Natural killer cell (primary cell): Measurements from ENCODE around the gene CPT1B. TPM values are rescaled to one million over a fixed set of nuclear protein-coding genes. Genes with fewer than 3 reads are reported as not detected.

Experiments
- ATAC-seq, 3 donors: fragments of 150-1000 bp in 2 of 3; fragments of 200-7000 bp in 1 of 3; cut with Tn5 transposase; 1 replicate in 1 of 3; 2 replicates in 2 of 3; pipeline ENCODE4 v1.10.0; 2021; ENCODE audit warnings: mild to moderate bottlenecking in 2 of 3, moderate library complexity in 2 of 3
- DNase-seq, 2 donors: peaks; one replicate each; pipeline versions ENCODE4 v3.0.0 to v3.0.0-alpha.2; 2013 to 2021; ENCODE audit warnings: mixed read lengths in 1 of 2
- H3K27ac ChIP-seq: one replicate; pipeline ENCODE4 v1.5.1; 2013; ENCODE audit warnings: mild to moderate bottlenecking, low read length
- H3K27me3 ChIP-seq: one replicate; pipeline ENCODE4 v1.6.1; 2013; ENCODE audit warnings: low read length; ENCODE audit not compliant: control insufficient read depth, insufficient read depth
- H3K36me3 ChIP-seq: one replicate; pipeline ENCODE4 v1.6.1; 2013; ENCODE audit warnings: low read length; ENCODE audit not compliant: control insufficient read depth, insufficient read depth
- H3K4me1 ChIP-seq: one replicate; pipeline ENCODE4 v1.6.1; 2013; ENCODE audit warnings: low read length; ENCODE audit not compliant: control insufficient read depth, insufficient read depth
- H3K4me3 ChIP-seq: one replicate; pipeline ENCODE4 v1.5.1; 2013; ENCODE audit warnings: low read length
- H3K9me3 ChIP-seq: one replicate; pipeline ENCODE4 v1.6.1; 2013; ENCODE audit warnings: low read length; ENCODE audit not compliant: control insufficient read depth, insufficient read depth
- H3K27ac Mint-ChIP-seq, 2 donors: one replicate each; pipeline ENCODE4 v1.8.0; 2022; ENCODE audit warnings: mild to moderate bottlenecking in 2 of 2, mixed read lengths in 2 of 2, moderate library complexity in 1 of 2
- H3K27me3 Mint-ChIP-seq, 2 donors: one replicate each; pipeline ENCODE4 v1.8.0; 2022; ENCODE audit warnings: low read depth in 2 of 2, mixed read lengths in 2 of 2
- H3K36me3 Mint-ChIP-seq: one replicate; pipeline ENCODE4 v1.8.0; 2022; ENCODE audit warnings: mixed read lengths
- H3K4me1 Mint-ChIP-seq, 2 donors: one replicate each; pipeline ENCODE4 v1.8.0; 2022; ENCODE audit warnings: mixed read lengths in 2 of 2
- H3K4me3 Mint-ChIP-seq: one replicate; pipeline ENCODE4 v1.8.0; 2022; ENCODE audit warnings: mild to moderate bottlenecking, moderate library complexity, mixed read lengths
- H3K9me3 Mint-ChIP-seq, 2 donors: one replicate each; pipeline ENCODE4 v1.8.0; 2022; ENCODE audit warnings: mixed read lengths in 2 of 2
- CTCF ChIP-seq: fragments of 200-600 bp; IDR thresholded peaks from one replicate; pipeline ENCODE4 v1.8.0; 2022; ENCODE audit warnings: antibody characterized with exemption
- WGBS: methylation state at CpG from one replicate; pipeline ENCODE4 v1.1.7; 2013; ENCODE audit warnings: missing lambda C conversion rate; ENCODE audit not compliant: insufficient coverage; 5-methylcytosine and 5-hydroxymethylcytosine counted together
- intact Hi-C: fragments of 100-400 bp; cut with micrococcal nuclease; formaldehyde crosslinking; loops from one replicate; pipeline ENCODE4 v1.14.2; 2022
- total RNA-seq, 4 donors: library from RNA; stranded (reverse); fragments of 120-200 nt in 1 of 4; gene quantifications; one replicate each; pipeline versions ENCODE4 v1.2.3 to v1.2.4, GENCODE V29; 2013 to 2022

Gene CPT1B
- total RNA-seq, 3 donors from 2014 or later (not counting 1 experiment from before 2014, with no cell fraction given) = 53.1 to 75.7 (median 55.5) TPM

- ATAC-seq = no peak
- Mint-ChIP-seq H3K4me3 (no peak overlapping the region), H3K27ac (peak overlapping the region in 1 of 2 donors; percentile 96), H3K9me3 (no peaks in the 10 kb centered on the region), H3K4me1 (peaks cover 31 to 47% of the 10 kb centered on the region in 2 donors), H3K36me3 (no peaks in the 10 kb centered on the region), H3K27me3 (peaks cover 0 to 13% of the 10 kb centered on the region in 2 donors)
- DNase-seq = peak in 1 of 2 donors; percentile 50
- TF ChIP-seq CTCF = no peak
- intact Hi-C loops = loop anchor here (5.0 kb wide), 1 partner anchor 33 kb away; the partner anchor contains the start of gene SYCE3
- H3K36me3 ChIP-seq = no peaks in the 10 kb centered on the region
- no peaks in the 10 kb centered on the region for H3K9me3 ChIP-seq
- peak overlapping the region; percentile 82 for H3K27ac ChIP-seq
- peaks cover 68% of the 10 kb centered on the region for H3K4me1 ChIP-seq
- peak overlapping the region; percentile 51 for H3K4me3 ChIP-seq
- no peaks in the 10 kb centered on the region for H3K27me3 ChIP-seq
- 29% methylated on average over 50 of the region's 50 CpGs for WGBS
Measured at GRCh38 chr22:50529416-50529896, 48.8 kb downstream of the CPT1B start.

DNA sequence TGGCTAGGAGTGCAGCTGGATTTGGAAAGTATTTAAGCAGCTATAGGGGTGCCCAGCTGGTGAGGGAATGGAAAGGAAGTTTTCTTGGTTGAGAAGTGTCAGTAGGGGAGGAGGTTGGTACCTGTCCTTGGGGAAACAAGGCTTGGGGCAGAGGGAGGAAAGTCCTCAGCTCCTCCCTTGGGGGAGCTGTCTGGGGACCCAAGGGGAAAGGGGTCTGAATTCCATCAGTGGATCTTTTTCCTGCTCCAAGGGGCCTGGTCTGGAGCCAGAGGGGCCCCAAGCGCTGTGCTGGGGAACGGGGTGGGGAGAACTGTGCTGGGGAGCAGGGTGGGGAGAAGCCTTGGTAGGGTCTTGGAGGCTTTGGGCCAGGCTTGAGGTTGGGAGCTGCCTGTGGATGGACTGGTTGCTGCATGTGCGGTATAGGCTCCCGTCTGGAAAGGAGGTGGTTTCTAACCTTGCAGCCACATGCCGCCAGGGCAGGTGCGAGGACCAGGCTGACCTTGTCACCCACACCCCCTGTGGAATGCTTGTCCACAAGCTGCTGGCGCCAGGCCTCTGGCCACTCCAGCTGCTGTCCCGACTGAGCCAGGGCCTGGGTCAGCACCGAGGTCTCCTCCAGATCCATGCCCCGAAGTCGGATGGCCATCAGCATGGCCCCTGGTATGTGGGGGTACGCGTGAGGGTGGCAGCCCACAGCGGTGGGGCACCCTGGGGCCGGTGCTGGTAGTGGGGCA lies 49.4 kb downstream of the CPT1B start:
- no peaks in the 10 kb centered on the region for H3K9me3 ChIP-seq
- Mint-ChIP-seq H3K4me1 (peaks cover 34 to 50% of the 10 kb centered on the region in 2 donors), H3K4me3 (peak overlapping the region; percentile 83), H3K27me3 (peaks cover 0 to 13% of the 10 kb centered on the region in 2 donors), H3K27ac (peak overlapping the region; percentile 84 to 91), H3K36me3 (no peaks in the 10 kb centered on the region), H3K9me3 (no peaks in the 10 kb centered on the region)
- no peaks in the 10 kb centered on the region for H3K27me3 ChIP-seq
- no peak for TF ChIP-seq CTCF
- peaks cover 69% of the 10 kb centered on the region for H3K4me1 ChIP-seq
- ATAC-seq = no peak
- 75% methylated on average over 15 of the region's 15 CpGs for WGBS
- intact Hi-C loops = loop anchor here (5.0 kb wide), 1 partner anchor 33 kb away; the partner anchor contains the start of gene SYCE3
- no peaks in the 10 kb centered on the region for H3K36me3 ChIP-seq
- peak overlapping the region; percentile 82 for H3K27ac ChIP-seq
- no peak for DNase-seq
- H3K4me3 ChIP-seq = peak overlapping the region; percentile 51

DNA sequence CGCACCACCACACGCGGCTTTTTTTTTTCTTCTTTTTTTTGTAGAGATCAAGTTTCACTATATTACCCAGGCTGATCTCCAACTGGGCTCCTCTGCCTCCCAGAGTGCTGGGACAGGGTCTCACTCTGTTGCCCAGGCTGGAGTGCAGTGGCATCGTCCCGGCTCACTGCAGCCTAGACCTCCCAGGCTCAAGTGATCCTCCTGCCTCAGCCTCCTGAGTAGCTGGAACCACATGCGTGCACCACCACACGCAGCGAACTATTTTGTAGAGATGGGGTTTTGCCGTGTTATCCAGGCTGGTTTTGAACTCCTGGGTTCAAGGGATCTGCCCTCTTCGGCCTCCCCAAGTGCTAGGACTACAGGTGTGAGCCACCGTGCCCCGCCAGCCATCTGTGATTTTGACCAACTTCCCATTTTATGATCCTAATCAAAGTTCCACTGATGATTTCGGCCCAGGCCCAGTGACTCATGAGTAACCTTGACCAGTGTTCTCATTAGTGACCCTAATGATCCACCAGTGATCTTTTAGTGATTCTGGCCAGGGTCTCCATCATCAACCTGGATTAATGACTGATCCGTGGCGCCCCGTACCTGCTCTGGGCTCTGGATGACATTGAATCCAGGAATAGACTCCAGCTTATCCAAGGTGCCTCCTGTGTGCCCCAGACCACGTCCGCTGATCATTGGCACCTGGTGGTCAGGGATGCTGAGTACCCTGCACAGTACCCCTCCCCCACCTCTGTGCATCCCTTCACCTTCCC lies 50.1 kb downstream of the CPT1B start:
- Mint-ChIP-seq H3K27ac (peak overlapping the region; percentile 84 to 91), H3K4me3 (peak overlapping the region; percentile 83), H3K9me3 (no peaks in the 10 kb centered on the region), H3K4me1 (peaks cover 32 to 47% of the 10 kb centered on the region in 2 donors), H3K36me3 (no peaks in the 10 kb centered on the region), H3K27me3 (peaks cover 0 to 11% of the 10 kb centered on the region in 2 donors)
- Histone ChIP-seq H3K9me3 (no peaks in the 10 kb centered on the region), H3K36me3 (peaks cover 6% of the 10 kb centered on the region), H3K27me3 (no peaks in the 10 kb centered on the region), H3K27ac (peak overlapping the region; percentile 82), H3K4me3 (no peak overlapping the region), H3K4me1 (peaks cover 69% of the 10 kb centered on the region)
- DNase-seq = no peak
- WGBS = 92% methylated on average over 18 of the region's 18 CpGs
- intact Hi-C loops = loop anchor here (5.0 kb wide), 1 partner anchor 34 kb away; the partner anchor contains the start of gene SYCE3
- no peak for TF ChIP-seq CTCF
- ATAC-seq = no peak
